Thyroid gland (tissue), 4 donors: Measurements from ENCODE around the gene TESMIN.

Experiments
- CTCF ChIP-seq, 6 experiments: fragments of 200-600 bp in 3 of 6; fragments of 450-650 bp in 3 of 6; sonication (generic) in 3 of 6; IDR thresholded peaks; one replicate each; pipeline ENCODE4 v1.5.1; 2016 to 2019; ENCODE audit warnings: antibody characterized with exemption in 6 of 6, mild to moderate bottlenecking in 2 of 6, inconsistent platforms in 1 of 6, moderate library complexity in 1 of 6
- POLR2A ChIP-seq, 2 donors: fragments of 450-650 bp; IDR thresholded peaks; one replicate each; pipeline ENCODE4 v1.6.1; 2017; ENCODE audit warnings: antibody characterized with exemption in 2 of 2, mild to moderate bottlenecking in 2 of 2, moderate library complexity in 1 of 2

DNA sequence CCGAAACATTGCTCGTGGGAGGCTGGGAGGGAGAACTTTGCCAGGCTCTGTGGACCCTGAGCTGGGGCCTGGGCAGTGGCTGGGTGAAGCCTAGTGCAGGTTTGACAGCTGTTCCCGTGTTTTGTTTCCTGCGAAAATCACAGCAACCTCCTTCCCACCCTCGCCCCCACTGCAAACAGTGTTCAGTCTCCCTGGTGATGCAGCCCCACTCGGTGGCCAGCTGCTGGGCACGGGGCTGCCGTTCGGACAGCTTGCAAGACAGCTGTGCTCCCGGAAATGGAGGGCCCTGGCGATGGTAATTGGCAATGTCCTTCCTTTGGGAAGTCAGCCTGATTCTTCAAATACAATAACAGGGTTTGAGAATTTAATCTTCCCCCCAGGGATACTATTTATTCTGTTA is 77.3 kb downstream of the TESMIN start:
- TF ChIP-seq CTCF (IDR thresholded peaks at IDR 0.05) (no peak), POLR2A (IDR thresholded peaks at IDR 0.05) (no peak)
